Measurements from ENCODE around the gene TRAPPC2L.
"Not testable (repeated sequence)": the region's sequence is repeated elsewhere in the genome, so short reads cannot be mapped to it uniquely, and the experiment has no call there.

TRAPPC2L gene

GRCh38 chr16:88819126-88819525, 37.8 kb upstream of the TRAPPC2L start:
- no peak for DNase-seq

DNA sequence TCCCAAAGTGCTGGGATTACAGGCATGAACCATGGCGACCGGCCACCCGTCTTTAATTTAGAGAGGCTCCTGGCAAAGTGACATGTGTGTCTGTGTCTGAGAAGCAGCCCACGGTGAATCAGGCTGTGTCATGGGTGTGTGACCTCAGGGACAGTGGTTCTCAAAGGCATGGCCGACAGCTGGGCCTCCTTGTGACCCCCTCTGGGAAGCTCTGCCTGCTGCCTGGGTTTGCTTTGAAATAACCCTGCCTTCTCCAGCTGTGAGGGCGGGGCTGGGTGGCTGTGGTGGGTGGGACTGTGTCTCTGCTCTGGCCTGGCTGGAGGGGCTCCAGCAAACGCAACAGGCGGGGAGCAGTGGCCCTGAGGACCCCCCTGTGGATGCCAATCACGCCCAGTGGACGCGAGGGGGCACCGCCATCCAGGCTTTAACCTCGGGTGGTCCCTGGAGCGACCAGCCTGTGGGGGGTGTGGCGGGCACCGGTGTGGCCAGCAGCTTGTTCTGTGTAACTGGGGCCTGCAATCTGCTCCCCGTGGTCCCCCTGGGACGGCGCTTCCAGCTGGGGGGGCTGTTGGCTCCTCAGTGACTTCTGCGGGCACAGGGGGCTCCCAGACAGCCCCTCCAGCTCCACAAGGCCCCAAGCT, 36.4 kb upstream of the TRAPPC2L start:
- DNase-seq = no peak

DNA sequence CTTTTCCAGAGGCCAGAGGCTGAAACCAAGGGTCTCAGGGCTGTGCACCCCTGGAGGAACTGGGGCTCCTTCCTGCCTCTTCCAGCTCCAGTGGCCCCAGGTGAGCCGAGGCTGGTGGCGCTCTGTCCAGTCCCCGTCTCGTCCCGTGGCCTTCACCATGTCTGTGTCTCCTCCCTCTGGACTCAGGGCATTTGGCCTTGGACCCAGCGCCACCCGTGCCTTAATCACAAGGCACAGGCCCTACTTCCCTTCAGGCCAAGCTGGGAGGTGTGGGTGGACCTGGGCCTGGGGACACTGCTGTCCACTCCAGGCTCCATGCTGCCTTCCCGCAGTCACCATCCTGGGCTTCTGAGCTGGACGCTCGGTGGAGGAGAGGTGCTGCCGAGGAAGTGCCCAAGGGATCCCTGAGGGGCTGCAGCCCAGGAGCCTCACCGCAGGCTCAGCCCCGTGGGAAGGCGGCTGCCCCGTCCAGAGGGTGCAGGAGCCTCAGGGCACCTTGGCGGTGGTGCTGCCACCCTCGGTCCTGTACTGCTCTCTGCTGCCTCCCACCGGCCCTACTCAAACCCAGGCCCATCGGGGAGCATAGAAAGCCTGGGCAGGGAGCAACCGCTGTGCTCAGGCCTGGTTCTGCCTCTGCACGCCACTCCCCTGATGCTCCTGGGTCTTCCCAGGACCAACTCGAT, 35.6 kb upstream of the TRAPPC2L start:
- no peak for DNase-seq

- DNase-seq = no peak
Measured at GRCh38 chr16:88822281-88823040, 34.5 kb upstream of the TRAPPC2L start.

DNA sequence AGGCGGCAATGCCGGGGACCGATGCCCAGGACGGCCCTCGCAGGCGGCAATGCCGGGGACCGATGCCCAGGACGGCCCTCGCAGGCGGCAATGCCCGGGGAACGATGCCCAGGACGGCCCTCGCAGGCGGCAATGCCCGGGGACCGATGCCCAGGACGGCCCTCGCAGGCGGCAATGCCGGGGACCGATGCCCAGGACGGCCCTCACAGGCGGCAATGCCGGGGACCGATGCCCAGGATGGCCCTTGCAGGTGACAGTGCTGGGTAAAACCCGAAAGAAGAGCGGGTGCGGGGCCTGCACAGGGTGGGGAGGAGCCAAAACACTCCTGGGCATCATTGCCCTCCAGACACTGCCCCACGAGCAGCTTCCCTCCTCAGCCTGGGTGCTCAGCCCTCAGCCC, 33.3 kb upstream of the TRAPPC2L start:
- not testable (repeated sequence) for DNase-seq

DNA sequence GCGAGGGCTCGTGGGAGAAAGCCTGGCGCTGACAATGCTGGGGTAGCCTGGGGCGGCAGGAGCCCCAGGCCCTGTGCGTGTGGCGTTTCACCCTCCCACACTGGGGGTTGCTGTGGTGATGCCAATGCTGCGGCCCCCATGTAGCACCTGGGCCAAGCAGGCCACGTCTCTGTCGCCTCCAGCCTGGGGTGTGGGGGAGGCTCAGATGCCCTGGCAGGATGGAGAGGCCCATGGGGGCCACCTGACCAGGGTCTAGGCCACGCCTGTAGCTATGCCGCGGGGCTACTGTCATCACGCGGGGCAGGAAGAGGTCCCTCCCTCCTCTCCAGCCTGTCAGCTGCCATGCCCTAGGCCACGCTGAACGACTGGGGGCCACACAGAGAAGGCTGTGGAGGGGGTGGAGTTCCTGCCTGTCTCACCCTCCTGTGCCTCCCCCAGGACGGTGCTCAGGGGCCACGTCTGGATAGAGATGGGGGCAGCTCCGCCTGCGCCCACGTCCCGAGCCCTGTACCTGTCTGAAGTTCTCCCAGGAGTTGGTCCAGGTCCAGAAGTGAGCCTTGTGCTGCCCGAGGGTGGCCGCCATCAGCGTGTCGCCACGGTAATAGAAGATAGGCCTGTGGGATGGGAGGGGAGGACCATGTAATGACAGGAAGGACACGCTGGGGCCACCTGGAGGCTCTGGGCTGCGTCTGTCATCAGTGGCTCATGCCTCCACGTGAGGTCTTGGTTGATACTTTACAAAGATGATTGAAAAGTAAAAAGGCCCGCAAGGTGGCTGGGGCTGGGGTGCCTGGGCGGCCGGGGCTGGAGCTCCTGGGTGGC, 32.5 kb upstream of the TRAPPC2L start:
- no peak for DNase-seq

DNA sequence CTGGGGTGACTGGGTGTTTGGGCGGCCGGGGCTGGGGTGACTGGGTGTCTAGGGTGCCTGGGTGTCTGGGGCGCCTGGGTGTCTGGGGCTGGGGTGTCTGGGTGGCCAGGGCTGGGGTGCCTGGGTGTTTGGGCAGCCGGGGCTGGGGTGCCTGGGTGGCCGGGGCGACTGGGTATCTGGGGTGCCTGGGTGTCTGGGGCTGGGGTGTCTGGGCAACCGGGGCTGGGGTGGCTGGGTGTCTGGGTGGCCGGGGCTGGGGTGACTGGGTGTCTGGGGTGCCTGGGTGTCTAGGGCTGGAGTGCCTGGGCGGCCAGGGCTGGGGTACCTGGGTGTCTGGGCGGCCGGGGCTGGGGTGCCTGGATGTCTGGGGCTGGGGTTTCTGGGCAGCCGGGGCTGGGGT, 31.8 kb upstream of the TRAPPC2L start:
- DNase-seq = no peak

DNA sequence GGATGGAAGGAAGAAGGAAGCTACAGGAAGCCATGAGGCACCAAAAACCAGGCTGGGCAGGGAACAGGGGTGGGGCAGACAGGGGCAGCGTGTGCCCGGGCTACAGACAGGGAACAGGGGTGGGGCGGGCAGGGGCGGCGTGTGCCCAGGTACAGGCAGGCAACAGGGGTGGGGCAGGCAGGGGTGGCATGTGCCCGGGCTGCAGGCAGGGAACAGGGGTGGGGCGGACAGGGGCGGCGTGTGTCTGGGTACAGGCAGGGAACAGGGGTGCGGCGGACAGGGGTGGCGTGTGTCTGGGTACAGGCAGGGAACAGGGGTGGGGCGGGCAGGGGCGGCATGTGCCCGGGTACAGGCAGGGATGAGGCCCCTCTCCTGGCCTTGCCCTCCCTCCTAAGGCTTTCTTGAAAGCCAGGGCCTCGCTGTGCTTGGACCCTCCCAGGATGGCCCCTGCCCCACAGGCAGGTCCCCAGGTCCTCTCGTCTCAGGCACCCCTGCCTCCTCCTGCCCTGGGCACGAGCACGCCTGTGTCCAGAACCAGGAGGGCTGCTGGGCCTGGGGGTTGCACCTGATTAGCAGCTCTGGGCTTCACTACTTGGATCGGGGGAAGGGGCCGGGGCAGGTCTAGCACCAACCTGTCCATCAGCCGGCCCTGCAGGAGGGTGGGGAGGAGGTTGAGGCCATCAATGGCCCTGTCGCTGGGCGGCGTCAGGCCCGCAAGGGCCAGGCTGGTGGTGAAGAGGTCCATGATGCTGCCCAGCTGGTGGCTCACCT, 30.7 kb upstream of the TRAPPC2L start:
- no peak for DNase-seq

DNA sequence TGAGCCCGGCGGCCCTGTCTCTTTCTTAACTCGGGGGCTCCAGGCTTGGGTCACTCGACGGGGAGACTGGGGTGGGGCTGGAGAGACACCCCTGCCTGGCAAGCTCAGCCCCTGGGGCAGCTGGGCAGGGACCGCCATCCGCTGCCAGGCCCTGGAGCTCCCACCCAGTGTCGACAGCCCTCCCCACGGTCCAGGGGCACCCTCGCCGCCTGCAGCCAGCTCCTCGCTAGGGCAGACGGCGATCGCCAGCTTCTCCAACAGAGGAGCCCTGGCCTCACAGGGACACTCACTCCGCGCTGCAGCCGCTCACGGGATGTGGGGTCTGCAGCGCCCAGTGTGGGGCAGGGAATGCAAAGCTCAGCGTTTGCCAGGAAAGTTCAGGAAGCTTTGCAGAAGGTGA, 29.2 kb upstream of the TRAPPC2L start:
- no peak for DNase-seq

DNA sequence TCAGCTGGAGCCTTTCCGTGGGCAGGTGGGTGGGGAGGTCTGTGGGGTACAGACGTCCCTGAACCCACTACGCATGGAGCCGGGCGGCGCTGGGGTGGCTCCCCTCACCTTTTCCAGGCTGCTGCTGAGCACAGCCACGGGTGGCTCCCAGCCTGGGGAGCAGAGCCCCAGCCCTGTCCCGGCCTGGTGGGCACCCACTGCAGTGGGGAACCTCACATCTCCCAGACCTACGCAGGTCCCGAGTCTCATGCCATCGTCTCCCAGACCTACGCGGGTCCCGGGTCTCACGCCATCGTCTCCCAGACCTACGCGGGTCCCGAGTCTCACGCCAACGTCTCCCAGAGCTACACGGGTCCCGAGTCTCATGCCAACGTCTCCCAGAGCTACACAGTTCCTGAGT, 28.2 kb upstream of the TRAPPC2L start:
- no peak for DNase-seq

DNA sequence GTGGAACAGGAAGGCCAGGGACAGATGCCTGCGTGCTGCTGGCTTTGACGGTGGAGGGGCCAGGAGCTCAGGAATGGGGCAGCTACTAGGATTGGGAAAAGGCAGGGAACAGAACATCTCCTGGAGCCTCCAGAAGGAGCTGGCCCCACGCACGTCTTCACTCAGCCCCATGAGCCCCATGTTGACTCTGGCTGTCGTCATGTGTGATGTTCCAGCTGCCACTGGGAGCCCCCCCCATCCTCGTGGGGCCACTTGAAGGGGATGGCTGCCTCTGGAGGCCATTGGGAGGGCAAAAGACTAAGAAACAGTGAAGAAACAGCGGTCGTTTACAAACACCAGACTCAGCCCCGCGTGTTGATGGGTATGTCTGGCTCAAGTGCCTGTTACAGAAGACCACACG, 26.7 kb upstream of the TRAPPC2L start:
- no peak for DNase-seq

DNA sequence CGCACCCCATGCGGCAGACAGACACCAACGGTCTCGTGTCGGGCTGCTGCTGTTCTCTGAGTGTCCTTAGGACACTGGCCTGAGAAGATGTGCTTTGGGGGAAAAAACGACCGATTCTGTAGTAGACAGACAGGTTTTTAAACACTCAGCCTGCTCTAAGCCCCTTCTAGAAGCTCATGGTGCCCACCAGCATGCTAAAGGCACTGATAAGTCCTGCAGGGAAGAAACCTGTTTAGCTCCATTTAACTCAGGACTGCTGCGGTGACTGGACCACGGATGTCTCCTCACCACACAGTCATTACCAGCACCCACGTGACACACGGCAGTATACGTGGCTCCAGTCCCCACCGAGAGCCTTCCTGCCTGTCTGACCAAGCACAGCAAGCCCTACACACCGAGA, 26.1 kb upstream of the TRAPPC2L start:
- DNase-seq = no peak

DNA sequence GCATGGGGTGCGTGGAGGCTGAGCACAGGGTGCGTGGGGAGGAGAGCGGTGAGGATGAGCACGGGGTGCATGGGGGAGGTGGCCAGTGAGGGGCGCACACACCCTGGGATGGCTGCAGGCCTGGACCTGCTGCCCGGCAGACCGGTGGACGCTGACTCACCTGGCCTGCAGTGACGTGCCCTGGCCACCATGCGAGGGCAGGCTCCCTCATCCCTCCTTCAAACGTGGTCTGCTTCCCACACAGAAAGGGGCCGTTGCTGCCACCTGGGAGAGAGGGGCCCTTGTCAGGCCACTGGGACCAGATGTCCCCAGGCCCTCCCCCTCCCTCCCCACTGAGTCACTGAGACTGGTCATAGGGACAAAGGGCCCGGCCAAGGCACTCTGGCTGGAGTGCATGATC, 25.1 kb upstream of the TRAPPC2L start:
- no peak for DNase-seq

- no peak for DNase-seq
Measured at GRCh38 chr16:88833086-88833485, 23.8 kb upstream of the TRAPPC2L start.

DNA sequence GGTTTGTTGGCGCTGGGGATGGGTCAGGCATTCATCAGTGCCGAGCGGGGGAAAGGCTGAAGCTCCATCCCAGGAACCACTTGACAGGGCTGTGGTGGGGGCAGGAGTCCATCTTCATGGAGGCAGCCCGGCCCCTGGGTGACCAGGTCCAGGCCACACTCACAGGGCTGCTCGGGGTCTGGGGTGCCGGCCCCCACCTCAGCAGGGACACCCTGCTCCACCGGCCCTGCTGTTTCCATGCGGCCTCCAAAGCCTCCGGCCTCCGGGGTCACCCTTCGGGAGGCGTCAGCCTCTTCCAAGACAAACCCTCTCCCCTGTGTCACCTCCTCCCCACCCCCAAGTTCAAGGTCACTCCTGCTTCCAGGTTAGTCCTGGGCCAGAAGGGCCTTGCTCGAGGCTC, 22.3 kb upstream of the TRAPPC2L start:
- DNase-seq = no peak

- no peak for DNase-seq
Measured at GRCh38 chr16:88835383-88835782, 21.5 kb upstream of the TRAPPC2L start.

DNA sequence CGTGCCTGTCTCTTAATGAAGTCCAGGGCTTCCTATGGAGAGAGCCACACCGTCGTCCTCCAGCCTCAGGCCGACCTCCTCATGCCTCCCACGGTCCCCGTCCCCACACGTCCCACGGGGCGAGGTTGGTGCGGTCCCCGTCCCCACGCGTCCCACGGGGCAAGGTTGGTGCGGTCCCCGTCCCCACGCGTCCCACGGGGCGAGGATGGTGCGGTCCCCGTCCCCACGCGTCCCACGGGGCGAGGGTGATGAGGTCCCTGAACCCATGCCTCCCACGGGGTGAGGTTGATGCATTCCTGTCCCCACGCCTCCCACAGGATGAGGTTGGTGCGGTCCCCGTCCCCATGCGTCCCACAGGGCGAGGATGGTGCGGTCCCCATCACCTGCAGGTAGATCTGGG, 21.1 kb upstream of the TRAPPC2L start:
- no peak for DNase-seq

DNA sequence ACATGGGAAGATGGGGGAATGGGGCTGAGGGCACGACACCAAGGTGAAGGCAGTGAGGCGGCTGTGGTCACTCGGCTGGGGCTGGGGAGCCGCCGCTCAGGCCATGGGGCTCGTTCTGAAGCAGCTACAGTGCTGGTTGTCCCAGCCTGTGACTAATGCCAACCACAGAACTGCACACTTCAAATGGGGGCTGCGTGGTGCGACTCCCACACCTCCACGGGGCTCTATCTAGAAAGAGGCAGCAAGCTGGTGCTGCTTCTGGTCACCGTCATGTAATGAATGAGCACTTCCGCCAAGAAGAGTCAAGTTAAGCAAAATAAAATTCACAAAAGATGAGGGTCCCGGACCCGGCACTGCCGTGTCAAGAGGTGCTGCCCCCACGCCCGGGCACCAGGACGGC, 20.1 kb upstream of the TRAPPC2L start:
- no peak for DNase-seq

DNA sequence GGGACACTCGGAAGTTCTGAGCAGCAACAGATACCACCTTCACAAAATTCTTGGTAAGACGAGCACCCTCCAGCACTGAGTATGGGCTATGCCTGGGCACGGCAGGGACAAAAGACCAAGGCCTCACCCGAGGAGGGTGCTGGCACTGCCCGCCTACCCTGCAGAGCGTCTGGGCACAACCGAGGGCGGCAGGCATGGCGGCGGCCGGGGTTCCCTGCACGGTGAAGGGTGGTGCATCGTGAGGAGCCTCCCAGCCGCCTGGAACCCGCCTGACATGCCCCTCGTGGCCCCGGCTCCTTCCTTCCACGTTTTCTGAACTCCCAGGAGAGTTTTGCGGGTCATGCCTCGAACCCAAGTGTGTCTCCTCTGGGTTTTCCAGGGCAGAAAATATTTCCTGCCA, 19.1 kb upstream of the TRAPPC2L start:
- DNase-seq = no peak

DNA sequence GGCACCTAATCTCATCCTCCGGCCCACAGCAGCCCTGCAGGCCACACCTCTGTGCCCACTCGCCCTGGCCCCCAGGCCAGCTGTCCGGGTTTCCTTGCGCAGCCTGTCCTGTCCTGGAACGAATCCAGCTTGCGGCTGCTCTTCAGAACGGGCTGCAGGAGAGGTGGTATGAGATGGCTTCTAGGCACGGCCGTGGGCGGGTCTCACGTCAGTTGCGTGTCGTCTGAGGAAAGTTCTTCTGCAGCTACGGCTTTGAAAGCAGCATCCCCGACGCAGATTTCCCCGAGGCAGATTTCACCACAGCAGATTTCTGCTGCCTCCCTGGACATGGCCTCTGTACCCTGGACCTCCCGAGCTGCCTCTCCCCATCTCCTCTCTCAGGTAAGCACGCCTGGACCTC, 18.4 kb upstream of the TRAPPC2L start:
- no peak for DNase-seq

DNA sequence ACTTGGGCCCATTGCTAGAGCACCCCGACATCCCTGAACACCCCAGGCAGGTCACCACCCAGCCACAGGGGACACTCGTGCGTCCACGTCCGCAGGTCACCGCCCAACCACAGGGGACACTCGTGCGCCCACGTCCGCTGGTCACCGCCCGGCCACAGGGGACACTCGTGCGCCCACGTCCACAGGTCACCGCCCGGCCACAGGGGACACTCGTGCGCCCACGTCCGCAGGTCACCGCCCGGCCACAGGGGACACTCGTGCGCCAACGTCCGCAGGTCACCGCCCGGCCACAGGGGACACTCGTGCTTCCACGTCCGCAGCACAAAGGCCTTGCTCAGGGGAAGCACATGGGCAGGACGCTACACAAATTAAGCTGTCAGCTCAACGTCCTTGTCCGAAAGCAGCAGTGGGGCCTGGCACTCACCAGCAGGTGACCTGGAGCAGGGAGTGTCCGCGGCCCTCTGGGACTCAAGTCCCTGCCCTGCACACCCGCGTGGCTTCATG, 17.8 kb upstream of the TRAPPC2L start:
- DNase-seq = no peak
